Measurements from ENCODE around the gene LGALSL. TPM values are rescaled to one million over a fixed set of nuclear protein-coding genes. Genes with fewer than 3 reads are reported as not detected.
A peak's percentile ranks its signal among the peaks of the same experiment; 100 is the strongest.
"Not testable (repeated sequence)": the region's sequence is repeated elsewhere in the genome, so short reads cannot be mapped to it uniquely, and the experiment has no call there.

The LGALSL gene
- total RNA-seq, 1 donor from 2014 or later, result 18.6 TPM

GRCh38 chr2:64439194-64439593 lies 14.8 kb upstream of the LGALSL start:
- no peak for ATAC-seq
- intact Hi-C loops (cut with DNase I), result no loop called here
- DNase-seq (ENCODE audit: low spot score), result no peak

DNA sequence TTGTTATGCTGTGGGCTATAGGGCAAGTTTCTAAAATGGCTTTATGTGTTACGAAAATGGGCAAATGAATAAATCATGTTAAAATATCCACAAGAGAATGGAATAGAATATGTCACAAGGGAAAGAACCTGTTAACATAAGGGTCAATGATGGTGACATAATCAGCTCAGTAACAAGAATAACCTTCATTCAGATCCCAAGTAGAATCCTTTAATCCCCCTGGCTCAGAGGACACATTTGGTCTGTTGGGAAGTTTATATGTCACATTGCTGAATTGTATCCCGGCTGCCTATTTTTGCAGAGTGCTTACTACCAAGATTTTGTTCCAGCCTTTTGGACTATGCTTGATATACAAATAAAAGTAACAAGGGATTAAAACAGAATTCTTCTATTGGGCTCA lies 13.1 kb upstream of the LGALSL start:
- intact Hi-C loops (cut with DNase I), result no loop called here
- DNase-seq (ENCODE audit: low spot score), result no peak
- no peak for ATAC-seq

DNA sequence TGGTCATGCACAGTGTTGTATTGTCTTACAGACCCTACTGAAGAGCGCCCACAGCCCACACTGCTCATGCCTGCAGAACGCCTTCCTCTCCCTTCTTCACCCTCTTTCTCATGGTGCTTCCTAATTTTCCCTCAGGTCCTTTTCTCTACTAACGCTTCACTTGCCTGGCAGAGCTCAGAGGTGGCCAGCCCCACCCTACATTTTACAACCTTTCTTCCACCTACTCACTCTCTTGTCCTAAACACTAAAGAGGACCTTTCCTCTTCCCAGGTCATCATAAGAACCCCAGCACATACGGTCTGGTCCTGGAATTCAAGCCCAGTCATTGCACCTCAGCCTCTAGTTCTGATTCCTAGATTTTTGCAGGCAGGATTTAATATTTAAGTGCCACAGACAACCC lies 11.7 kb upstream of the LGALSL start:
- no peak for ATAC-seq
- DNase-seq (ENCODE audit: low spot score), result no peak
- intact Hi-C loops (cut with DNase I), result no loop called here

GRCh38 chr2:64442801-64443429 lies 11.0 kb upstream of the LGALSL start:
- intact Hi-C loops (cut with DNase I), result no loop called here
- ATAC-seq (no peak), DNase-seq (ENCODE audit: low spot score) (no peak)

- intact Hi-C loops (cut with DNase I); DNase-seq (ENCODE audit: low spot score); ATAC-seq: not testable (repeated sequence)
These were observed 8.0 kb upstream of the LGALSL start for GRCh38 chr2:64445970-64446369.

DNA sequence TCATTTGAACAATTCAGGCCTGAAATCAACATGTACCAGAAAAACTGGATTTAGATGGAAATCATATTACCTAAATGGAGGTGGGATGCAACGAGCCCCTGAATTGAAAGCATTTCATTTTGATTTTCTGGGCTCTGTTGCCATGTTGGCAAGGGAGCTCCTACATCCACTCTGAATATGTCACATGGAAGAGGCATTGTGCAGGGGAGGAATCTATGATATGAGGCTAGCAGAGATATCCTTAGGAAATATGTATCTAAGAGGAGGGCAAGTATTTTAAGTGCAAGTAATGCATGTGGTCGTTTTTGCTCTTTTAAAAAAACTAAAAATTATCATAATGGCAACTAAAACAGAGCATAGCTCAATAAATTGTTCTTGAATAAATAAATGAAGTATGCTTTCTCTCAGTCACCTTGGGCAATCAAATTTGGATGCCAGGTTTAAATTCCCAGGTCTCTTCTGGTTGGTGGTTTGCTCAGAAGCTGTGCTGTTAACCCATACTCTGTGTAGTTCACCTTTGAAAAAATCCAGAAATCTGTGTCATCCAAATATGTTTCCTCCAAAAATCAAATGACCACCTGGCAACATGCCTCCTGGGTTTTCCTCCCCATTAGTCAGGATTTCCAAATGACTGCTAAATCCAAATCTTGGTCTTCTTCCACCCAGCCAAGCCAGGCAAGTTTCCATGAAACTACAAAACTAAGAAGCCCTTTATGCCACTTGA lies 6.5 kb upstream of the LGALSL start:
- ATAC-seq (no peak), DNase-seq (ENCODE audit: low spot score) (no peak)
- intact Hi-C loops (cut with DNase I), result no loop called here

GRCh38 chr2:64448041-64448426 lies 5.9 kb upstream of the LGALSL start:
- no peak for DNase-seq (ENCODE audit: low spot score)
- intact Hi-C loops (cut with DNase I), result no loop called here
- no peak for ATAC-seq

GRCh38 chr2:64451051-64451450 lies 2.9 kb upstream of the LGALSL start:
- intact Hi-C loops (cut with DNase I), result no loop called here
- DNase-seq (ENCODE audit: low spot score), result no peak
- ATAC-seq, result no peak

- intact Hi-C loops (cut with DNase I), result no loop called here
- ATAC-seq, result peak; percentile 54
- peak; percentile 77 for DNase-seq (ENCODE audit: low spot score)
These were observed 697 bp downstream of the LGALSL start for GRCh38 chr2:64454386-64455332.

- intact Hi-C loops (cut with DNase I), result no loop called here
- ATAC-seq (no peak), DNase-seq (ENCODE audit: low spot score) (no peak)
These were observed 1.6 kb downstream of the LGALSL start for GRCh38 chr2:64455545-64455944.

DNA sequence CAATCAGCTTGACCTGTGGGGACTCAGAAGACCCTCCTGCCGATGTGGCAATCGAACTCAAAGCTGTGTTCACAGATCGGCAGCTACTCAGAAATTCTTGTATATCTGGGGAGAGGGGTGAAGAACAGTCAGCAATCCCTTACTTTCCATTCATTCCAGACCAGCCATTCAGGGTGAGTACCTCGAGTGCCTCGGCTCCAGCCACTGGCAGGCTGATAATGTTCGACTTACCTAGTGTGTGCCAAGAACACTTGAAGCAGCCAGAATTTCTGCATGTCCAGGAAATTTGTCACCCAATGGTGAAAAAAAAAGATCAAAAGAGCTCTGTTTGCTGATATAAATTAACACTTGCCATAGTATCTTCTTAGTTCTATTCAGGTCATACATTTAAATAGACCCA lies 2.3 kb downstream of the LGALSL start:
- intact Hi-C loops (cut with DNase I), result no loop called here
- no peak for DNase-seq (ENCODE audit: low spot score)
- ATAC-seq, result no peak

GRCh38 chr2:64457524-64457923 lies 3.6 kb downstream of the LGALSL start:
- ATAC-seq, result no peak
- intact Hi-C loops (cut with DNase I), result no loop called here
- DNase-seq (ENCODE audit: low spot score), result no peak

DNA sequence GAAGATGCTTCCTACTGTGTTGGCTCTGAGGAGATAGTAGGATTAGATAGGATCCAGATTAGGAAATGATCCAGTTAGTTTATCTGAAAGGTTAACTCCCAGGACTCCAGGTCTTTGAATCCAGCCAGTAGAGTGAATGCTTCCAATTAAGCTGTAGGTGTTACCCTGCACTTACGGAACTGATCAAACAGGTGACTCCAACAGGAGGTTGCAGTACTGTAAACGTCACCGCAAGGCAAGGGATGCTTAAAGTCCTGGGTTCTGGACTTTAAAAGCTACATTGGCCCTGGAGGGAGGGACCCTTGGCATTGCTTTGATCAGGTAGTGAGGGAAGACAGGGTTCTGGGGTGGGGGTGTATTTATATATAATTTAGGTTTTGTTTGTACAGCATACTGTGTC lies 5.6 kb downstream of the LGALSL start:
- intact Hi-C loops (cut with DNase I), result no loop called here
- DNase-seq (ENCODE audit: low spot score), result no peak
- no peak for ATAC-seq

DNA sequence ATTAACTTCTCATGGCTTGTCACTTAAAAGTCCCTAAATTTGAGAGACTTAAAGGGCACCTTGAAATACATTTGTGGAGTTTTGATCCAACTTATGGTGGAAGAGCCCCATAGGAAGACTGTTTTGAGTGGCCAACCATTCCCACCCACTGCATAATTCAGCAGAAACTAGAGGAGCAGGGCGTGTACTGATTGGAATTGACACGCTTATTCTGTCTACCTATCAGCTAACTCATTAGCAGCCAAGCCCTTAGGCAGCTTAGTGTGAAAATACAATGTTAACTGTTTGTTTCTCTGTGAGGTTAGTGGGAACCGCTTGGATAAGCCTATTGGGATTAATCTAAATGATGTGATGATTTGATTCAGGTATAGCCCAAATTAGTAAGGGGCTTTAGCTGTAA lies 6.4 kb downstream of the LGALSL start:
- DNase-seq (ENCODE audit: low spot score) (no peak), ATAC-seq (no peak)
- intact Hi-C loops (cut with DNase I), result no loop called here

DNA sequence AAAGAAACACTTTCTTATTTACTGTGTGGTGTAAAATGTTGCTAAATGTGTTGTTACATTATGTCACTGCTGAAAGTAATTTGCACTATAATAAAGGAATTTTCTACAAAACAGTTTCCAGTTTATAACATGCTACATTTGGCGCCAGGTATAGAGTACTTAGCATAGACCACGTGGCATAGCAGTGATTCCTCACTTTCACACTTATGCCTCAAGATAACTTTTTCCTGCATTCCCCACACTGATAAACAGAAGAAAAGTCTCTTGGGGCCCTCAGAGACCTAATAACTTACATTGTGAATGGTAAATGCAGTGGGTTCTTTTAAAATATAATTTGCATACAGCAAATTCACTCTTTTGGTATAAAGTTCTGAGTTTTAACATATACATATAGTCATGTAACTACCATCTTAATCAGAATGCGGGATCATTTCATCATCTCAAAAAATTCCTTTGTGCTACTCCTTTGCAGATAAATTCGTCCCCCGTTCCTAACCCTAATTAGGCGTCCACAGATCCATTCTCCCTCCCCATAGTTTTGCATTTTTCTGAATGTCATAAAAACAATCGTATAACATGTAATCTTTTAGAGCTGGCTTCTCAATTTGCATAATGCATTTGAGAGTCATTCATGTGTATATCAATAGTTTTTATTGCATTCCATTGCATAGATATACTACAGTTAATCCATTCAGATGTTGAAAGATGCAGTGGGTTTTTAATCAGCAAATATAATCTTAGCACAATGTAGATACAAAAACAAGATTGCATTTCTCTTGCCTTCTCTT lies 7.5 kb downstream of the LGALSL start:
- ATAC-seq (no peak), DNase-seq (ENCODE audit: low spot score) (no peak)
- intact Hi-C loops (cut with DNase I), result no loop called here

GRCh38 chr2:64462171-64462570 lies 8.2 kb downstream of the LGALSL start:
- ATAC-seq (no peak), DNase-seq (ENCODE audit: low spot score) (no peak)
- intact Hi-C loops (cut with DNase I), result no loop called here

- intact Hi-C loops (cut with DNase I), result no loop called here
- DNase-seq (ENCODE audit: low spot score) (no peak), ATAC-seq (peak; percentile 67)
These were observed 9.2 kb downstream of the LGALSL start for GRCh38 chr2:64462940-64463700.

DNA sequence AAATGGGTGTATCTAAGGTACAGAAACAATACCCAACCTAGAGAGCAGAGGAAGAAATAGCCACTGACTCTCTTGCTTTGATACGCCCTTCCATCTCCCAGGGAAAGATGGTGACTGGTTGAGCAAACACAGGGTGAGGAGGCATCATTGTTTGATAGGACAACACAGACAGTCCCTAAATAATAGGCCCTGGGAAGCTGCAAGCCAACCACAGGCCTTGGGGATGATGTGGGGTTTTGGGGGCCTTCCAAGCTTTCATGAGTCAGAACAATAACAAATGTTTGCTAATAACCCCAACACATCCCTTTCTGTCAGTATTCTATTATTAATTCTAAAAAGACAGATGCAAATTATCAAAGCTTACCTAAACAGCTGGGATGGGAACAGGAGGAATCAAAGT lies 9.8 kb downstream of the LGALSL start:
- DNase-seq (ENCODE audit: low spot score) (no peak), ATAC-seq (peak; percentile 68)
- intact Hi-C loops (cut with DNase I), result no loop called here

Data from sciatic nerve (tissue), 2 donors.